IPS-NIHi7 (cell line): ENCODE data around the gene MELTF.

Experiments
- DNase-seq: peaks from one replicate; pipeline ENCODE4 v3.0.0; 2012; ENCODE audit warnings: mixed read lengths; ENCODE audit errors: extremely low spot score

MELTF gene

GRCh38 chr3:196968233-196969133, 61.1 kb downstream of the MELTF start, which contains the start of gene PIGZ:
PIGZ (minus strand) TSS chr3:196968833; CDS start chr3:196952031, 16,802 bp downstream.
- DNase-seq, result no peak

- DNase-seq, result no peak
Observed at GRCh38 chr3:196967412-196968232, 62.0 kb downstream of the MELTF start.

- DNase-seq, result no peak
Observed at GRCh38 chr3:196966526-196967401, 62.9 kb downstream of the MELTF start.

GRCh38 chr3:196965804-196966173, 63.8 kb downstream of the MELTF start:
- DNase-seq, result no peak

- DNase-seq, result no peak
Observed at GRCh38 chr3:196965112-196965803, 64.4 kb downstream of the MELTF start.

- no peak for DNase-seq
Observed at GRCh38 chr3:196963631-196963953, 66.0 kb downstream of the MELTF start.

GRCh38 chr3:196962930-196963630, 66.5 kb downstream of the MELTF start:
- DNase-seq, result no peak

GRCh38 chr3:196962108-196962929, 67.3 kb downstream of the MELTF start:
- no peak for DNase-seq

GRCh38 chr3:196954832-196955231, 74.8 kb downstream of the MELTF start:
- no peak for DNase-seq
